ENCODE results near the gene GBX2.

GBX2 gene

GRCh38 chr2:236117861-236118269 lies 50.3 kb downstream of the GBX2 start:
- DNase-seq (ENCODE audit: low spot score), result no peak

GRCh38 chr2:236117401-236117800 lies 50.8 kb downstream of the GBX2 start:
- DNase-seq (ENCODE audit: low spot score), result no peak
